PC-3 (cell line): ENCODE measurements around the gene FBXW5.

Experiments used
- EZH2 ChIP-seq: fragments of 300-600 bp; sonication (generic); IDR thresholded peaks from one replicate; pipeline ENCODE4 v1.6.1; 2017; ENCODE audit warnings: antibody characterized with exemption, mild to moderate bottlenecking, low read length; ENCODE audit not compliant: unreplicated experiment
- EZH2phosphoT487 ChIP-seq: fragments of 300-600 bp; sonication (generic); IDR thresholded peaks from 2 replicates; pipeline ENCODE4 v1.6.1; 2018; ENCODE audit warnings: mild to moderate bottlenecking, antibody characterized with exemption, low read length, borderline replicate concordance
- TF ChIP-seq, protein P1 (sequence below): fragments of 300-600 bp; sonication (generic); conservative IDR thresholded peaks from 2 replicates; pipeline ENCODE4 v1.5.1; 2017; ENCODE audit warnings: antibody characterized with exemption, low read depth, mild to moderate bottlenecking, low read length

DNA sequence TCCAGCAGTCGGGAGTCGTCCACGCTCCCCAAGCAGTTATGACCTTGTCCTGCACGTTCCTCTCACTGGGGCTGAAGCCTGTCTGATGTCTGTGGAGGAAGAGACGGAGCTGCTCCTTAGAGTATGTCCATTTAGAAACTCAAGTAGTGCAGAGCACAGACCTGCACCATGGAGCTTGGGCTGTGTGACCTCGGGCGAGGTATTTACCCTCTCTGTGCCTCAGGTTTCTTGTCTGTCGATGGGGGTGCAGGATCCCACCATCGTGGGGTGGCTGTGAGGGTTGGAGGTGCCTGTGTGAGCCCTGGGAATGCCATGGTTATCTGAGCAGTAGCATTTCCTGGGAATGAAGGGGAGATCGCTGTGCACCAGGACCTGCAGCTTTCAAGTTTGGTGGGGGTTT is 44.0 kb downstream of the FBXW5 start:
- TF ChIP-seq, protein P1, sequence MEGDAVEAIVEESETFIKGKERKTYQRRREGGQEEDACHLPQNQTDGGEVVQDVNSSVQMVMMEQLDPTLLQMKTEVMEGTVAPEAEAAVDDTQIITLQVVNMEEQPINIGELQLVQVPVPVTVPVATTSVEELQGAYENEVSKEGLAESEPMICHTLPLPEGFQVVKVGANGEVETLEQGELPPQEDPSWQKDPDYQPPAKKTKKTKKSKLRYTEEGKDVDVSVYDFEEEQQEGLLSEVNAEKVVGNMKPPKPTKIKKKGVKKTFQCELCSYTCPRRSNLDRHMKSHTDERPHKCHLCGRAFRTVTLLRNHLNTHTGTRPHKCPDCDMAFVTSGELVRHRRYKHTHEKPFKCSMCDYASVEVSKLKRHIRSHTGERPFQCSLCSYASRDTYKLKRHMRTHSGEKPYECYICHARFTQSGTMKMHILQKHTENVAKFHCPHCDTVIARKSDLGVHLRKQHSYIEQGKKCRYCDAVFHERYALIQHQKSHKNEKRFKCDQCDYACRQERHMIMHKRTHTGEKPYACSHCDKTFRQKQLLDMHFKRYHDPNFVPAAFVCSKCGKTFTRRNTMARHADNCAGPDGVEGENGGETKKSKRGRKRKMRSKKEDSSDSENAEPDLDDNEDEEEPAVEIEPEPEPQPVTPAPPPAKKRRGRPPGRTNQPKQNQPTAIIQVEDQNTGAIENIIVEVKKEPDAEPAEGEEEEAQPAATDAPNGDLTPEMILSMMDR, result no peak
- TF ChIP-seq EZH2phosphoT487, result no peak
- TF ChIP-seq EZH2, result no peak
